GM12878 (cell line): ENCODE measurements around the gene ACTR8. TPM values are rescaled to one million over a fixed set of nuclear protein-coding genes. Genes with fewer than 3 reads are reported as not detected.

Experiments used
- ATAC-seq: fragments of 200-7000 bp; cut with Tn5 transposase; 3 replicates; pipeline ENCODE4 v1.9.1; 2020; ENCODE audit warnings: mild to moderate bottlenecking, moderate library complexity
- BruUV-seq: library from RNA; stranded (reverse); fragments of 400-500 nt; replicated peaks from 2 replicates; lab custom pipeline; 2021; lab: Mats Ljungman, UMichigan
- CTCF ChIA-PET: fragments of 300-600 bp; sonication (Branson Sonifier 250); formaldehyde crosslinking; extraction: SDS; loops from one replicate; lab custom pipeline; 2021; ENCODE audit warnings: inconsistent platforms; lab: Yijun Ruan, JAX
- POLR2A ChIA-PET: fragments of 350-600 bp; formaldehyde crosslinking; extraction: SDS; loops from one replicate; lab custom pipeline; 2021; ENCODE audit warnings: inconsistent platforms; lab: Charles Lee
- RAD21 ChIA-PET: fragments of 300-600 bp; sonication (Branson Sonifier 250); formaldehyde crosslinking; loops from one replicate; lab custom pipeline; 2023; ENCODE audit warnings: antibody characterized with exemption; ENCODE audit not compliant: unreplicated experiment; lab: Charles Lee
- SMC1A ChIA-PET: fragments of 300-600 bp; sonication (Branson Sonifier 250); formaldehyde crosslinking; loops from one replicate; lab custom pipeline; 2023; ENCODE audit not compliant: unreplicated experiment, uncharacterized antibody; lab: Charles Lee
- DNase-seq: peaks from one replicate; pipeline ENCODE4 v3.0.0-alpha.2; 2011; ENCODE audit warnings: low read depth, low spot score
- FAIRE-seq: peaks from 3 replicates; lab custom pipeline; 2011; peaks lifted over from hg19 to GRCh38; lab: Jason Lieb, UNC
- H2AFZ ChIP-seq: 2 replicates; pipeline ENCODE4 v1.6.0; 2011; ENCODE audit warnings: low read depth, low read length, control low read depth; ENCODE audit not compliant: control insufficient read depth
- H3K27ac ChIP-seq: 2 replicates; pipeline ENCODE4 v1.5.1; 2011; ENCODE audit warnings: control low read depth; ENCODE audit not compliant: control insufficient read depth, insufficient read depth
- H3K27me3 ChIP-seq, 2 experiments: replicated peaks in 1 of 2; 2 replicates each; pipeline versions ENCODE4 v1.6.0 to v1.6.1; 2011; ENCODE audit warnings: low read length in 1 of 2; ENCODE audit not compliant: control insufficient read depth in 2 of 2, insufficient read depth in 2 of 2
- H3K36me3 ChIP-seq, 2 experiments: 2 replicates each; pipeline ENCODE4 v1.5.1; 2011; ENCODE audit warnings: low read length in 1 of 2; ENCODE audit not compliant: control insufficient read depth in 2 of 2, insufficient read depth in 2 of 2
- H3K4me1 ChIP-seq: 2 replicates; pipeline ENCODE4 v1.6.1; 2011; ENCODE audit warnings: mild to moderate bottlenecking, low read length, moderate library complexity, mixed read lengths; ENCODE audit not compliant: control insufficient read depth, insufficient read depth
- H3K4me2 ChIP-seq: 2 replicates; pipeline ENCODE4 v1.6.0; 2011; ENCODE audit warnings: control low read depth; ENCODE audit not compliant: control insufficient read depth, insufficient read depth
- H3K4me3 ChIP-seq: fragments of 200-600 bp; sonication (generic); 2 replicates; pipeline ENCODE4 v1.5.1; 2016
- H3K79me2 ChIP-seq: 2 replicates; pipeline ENCODE4 v1.6.0; 2011; ENCODE audit warnings: low read length; ENCODE audit not compliant: control insufficient read depth, insufficient read depth
- H3K9ac ChIP-seq: 2 replicates; pipeline ENCODE4 v1.8.0; 2011; ENCODE audit warnings: low read length, control low read depth, mixed read lengths; ENCODE audit not compliant: control insufficient read depth, insufficient read depth
- H3K9me3 ChIP-seq: replicated peaks from 3 replicates; pipeline ENCODE4 v1.5.1; 2011; ENCODE audit warnings: mild to moderate bottlenecking, low read length; ENCODE audit not compliant: control insufficient read depth, insufficient read depth
- H4K20me1 ChIP-seq: 2 replicates; pipeline ENCODE4 v1.6.0; 2011; ENCODE audit not compliant: control insufficient read depth, insufficient read depth
- CBX3 ChIP-seq: fragments of 200-600 bp; sonication (generic); IDR thresholded peaks from 2 replicates; pipeline ENCODE4 v1.6.1; 2016; ENCODE audit warnings: low read depth, borderline replicate concordance
- EED ChIP-seq: sonication (generic); IDR thresholded peaks from 2 replicates; pipeline ENCODE4 v1.6.1; 2016; ENCODE audit warnings: antibody characterized with exemption, low read depth
- HDGF ChIP-seq: fragments of 450-650 bp; IDR thresholded peaks from 2 replicates; pipeline ENCODE4 v1.6.1; 2016; ENCODE audit warnings: antibody characterized with exemption
- PAX8 ChIP-seq: fragments of 450-650 bp; IDR thresholded peaks from 2 replicates; pipeline ENCODE4 v1.6.1; 2017; ENCODE audit warnings: mild to moderate bottlenecking, moderate library complexity
- PML ChIP-seq: IDR thresholded peaks from 2 replicates; pipeline ENCODE4 v1.6.1; 2012; ENCODE audit warnings: low read length, inconsistent platforms
- POLR2A ChIP-seq: IDR thresholded peaks from 2 replicates; pipeline ENCODE4 v1.6.1; 2011; ENCODE audit warnings: low read depth, mild to moderate bottlenecking, low read length
- RUNX3 ChIP-seq: IDR thresholded peaks from 2 replicates; pipeline ENCODE4 v1.6.1; 2012; ENCODE audit warnings: low read length, inconsistent platforms
- SUPT20H ChIP-seq: IDR thresholded peaks from 2 replicates; pipeline ENCODE4 v1.6.1; 2011; ENCODE audit warnings: low read depth, mild to moderate bottlenecking, low read length, moderate library complexity, borderline replicate concordance; ENCODE audit not compliant: control insufficient read depth
- TBL1XR1 ChIP-seq: IDR thresholded peaks from 2 replicates; pipeline ENCODE4 v1.6.1; 2012; ENCODE audit warnings: low read depth, low read length, improper control_type of control experiment
- TCF12 ChIP-seq: IDR thresholded peaks from 2 replicates; pipeline ENCODE4 v1.6.1; 2011; ENCODE audit warnings: low read depth, mild to moderate bottlenecking, low read length
- ZNF384 ChIP-seq: IDR thresholded peaks from 2 replicates; pipeline ENCODE4 v1.6.1; 2012; ENCODE audit warnings: low read depth, mild to moderate bottlenecking, low read length, improper control_type of control experiment, borderline replicate concordance
- ZNF622 ChIP-seq: fragments of 450-650 bp; IDR thresholded peaks from 2 replicates; pipeline ENCODE4 v1.6.1; 2017; ENCODE audit warnings: mild to moderate bottlenecking, inconsistent platforms
- ZZZ3 ChIP-seq: IDR thresholded peaks from 2 replicates; pipeline ENCODE4 v1.6.1; 2011; ENCODE audit warnings: low read depth; ENCODE audit not compliant: control insufficient read depth, insufficient read length
- WGBS: methylation state at CpG from one replicate; pipeline ENCODE4 v1.1.6; 2016; ENCODE audit warnings: low lambda C conversion rate; ENCODE audit not compliant: insufficient replicate concordance, insufficient coverage; ENCODE audit errors: missing lambda C conversion rate; 5-methylcytosine and 5-hydroxymethylcytosine counted together
- in situ Hi-C: fragments of 300-500 bp; cut with MboI; formaldehyde crosslinking; loops from 9 replicates; pipeline ENCODE4 v1.14.3; 2018; ENCODE audit warnings: mixed read lengths
- intact Hi-C: fragments of 100-400 bp; cut with micrococcal nuclease; formaldehyde crosslinking; loops from one replicate; pipeline ENCODE4 v1.14.2; 2022; ENCODE audit not compliant: unreplicated experiment
- polyA plus RNA-seq, 11 experiments: library from polyadenylated mRNA; depleted of rRNA in 4 of 11; unstranded in 6 of 11; stranded (reverse) in 5 of 11; fragments of >200 nt; fragmentation: Nextera tagmentation in 4 of 11; fragmentation: Illumina TruSeq in 1 of 11; extraction: Ambion mirVana in 4 of 11; extraction: Trizol in 1 of 11; gene quantifications; 1 replicate in 1 of 11; 2 replicates in 10 of 11; pipeline versions ENCODE4 v1.2.1 to v1.2.3, GENCODE V29; 2011 to 2016; ENCODE audit warnings: inconsistent platforms in 2 of 11, missing spikeins in 2 of 11, low read depth in 1 of 11
- total RNA-seq, 4 experiments: library from RNA; depleted of rRNA in 3 of 4; stranded (reverse); fragments of >200 nt in 3 of 4; fragmentation: Illumina TruSeq in 1 of 4; extraction: Trizol in 1 of 4; gene quantifications; 2 replicates each; pipeline versions ENCODE4 v1.2.1 to v1.2.3, GENCODE V29; 2013 to 2021
- TF ChIP-seq, protein P1 (sequence below): fragments of 450-650 bp; IDR thresholded peaks from 2 replicates; pipeline ENCODE4 v1.6.1; 2018; ENCODE audit warnings: borderline replicate concordance, mild to moderate bottlenecking; ENCODE audit not compliant: partially characterized antibody
- TF ChIP-seq, protein P2 (sequence below): fragments of 450-650 bp; IDR thresholded peaks from 2 replicates; pipeline ENCODE4 v1.6.1; 2017; ENCODE audit warnings: mild to moderate bottlenecking, moderate library complexity
- TF ChIP-seq, protein P3 (sequence below): fragments of 450-650 bp; IDR thresholded peaks from 2 replicates; pipeline ENCODE4 v1.6.1; 2017; ENCODE audit warnings: mild to moderate bottlenecking, low read depth, inconsistent platforms; ENCODE audit not compliant: poor library complexity, severe bottlenecking
- TF ChIP-seq, protein P4 (sequence below): IDR thresholded peaks from 2 replicates; pipeline ENCODE4 v1.6.1; 2011; ENCODE audit warnings: low read depth, low read length, improper control_type of control experiment, borderline replicate concordance

ACTR8 gene
- total and polyA plus RNA-seq, 10 of the 15 experiments (the other 5 are each of a cell fraction or from before 2014, with no cell fraction given) = 5.3 to 35.7 (median 26.4) TPM

DNA sequence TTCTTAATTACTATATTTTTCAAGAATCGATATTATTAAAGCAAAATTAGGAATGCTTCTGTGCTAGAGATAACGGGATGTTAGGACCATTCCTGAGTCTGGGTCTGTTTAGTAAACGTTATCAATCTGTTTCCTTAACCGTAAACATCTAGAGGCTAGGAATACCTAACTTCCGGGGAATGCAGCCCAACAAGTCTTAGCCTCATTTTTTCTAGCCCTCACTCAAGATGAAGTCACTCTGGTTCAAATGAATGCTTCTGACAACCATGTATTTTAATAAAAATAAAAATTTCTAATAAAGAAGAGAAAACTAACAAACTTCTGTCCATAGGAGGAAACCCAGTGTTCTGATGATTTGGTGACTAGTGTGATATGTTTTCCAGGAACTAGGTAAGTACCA lies 20.8 kb upstream of the ACTR8 start:
- SMC1A ChIA-PET = no interaction called here
- Histone ChIP-seq H2AFZ (no peak overlapping the region), H3K4me1 (no peaks in the 10 kb centered on the region), H3K79me2 (no peaks in the 10 kb centered on the region), H4K20me1 (no peaks in the 10 kb centered on the region), H3K4me3 (no peak overlapping the region), H3K27me3 (no peaks in the 10 kb centered on the region), H3K27ac (no peak overlapping the region), H3K9ac (no peak overlapping the region), H3K36me3 (no peaks in the 10 kb centered on the region), H3K4me2 (no peak overlapping the region), H3K9me3 (no peaks in the 10 kb centered on the region; the same call in 2 of the 3 replicates)
- no peak for ATAC-seq
- in situ Hi-C loops = no loop called here
- intact Hi-C loops = no loop called here
- WGBS = 35% methylated on average over 5 of the region's 5 CpGs
- no peak for DNase-seq
- RAD21 ChIA-PET = no interaction called here
- FAIRE-seq = no peak
- CTCF ChIA-PET = interaction anchor here (0.7 kb wide), 1 partner anchor 471 kb away, joined by 3 read pairs; no protein-coding TSS in a partner anchor
- no TSS peak for BruUV-seq
- POLR2A ChIA-PET = no interaction called here
- TF ChIP-seq ZZZ3 (no peak), SUPT20H (no peak), RUNX3 (no peak), HDGF (no peak), POLR2A (no peak), EED (no peak), CBX3 (no peak), TCF12 (no peak), PML (no peak), TBL1XR1 (no peak), ZNF384 (no peak), PAX8 (no peak), ZNF622 (no peak)
- TF ChIP-seq, protein P1, sequence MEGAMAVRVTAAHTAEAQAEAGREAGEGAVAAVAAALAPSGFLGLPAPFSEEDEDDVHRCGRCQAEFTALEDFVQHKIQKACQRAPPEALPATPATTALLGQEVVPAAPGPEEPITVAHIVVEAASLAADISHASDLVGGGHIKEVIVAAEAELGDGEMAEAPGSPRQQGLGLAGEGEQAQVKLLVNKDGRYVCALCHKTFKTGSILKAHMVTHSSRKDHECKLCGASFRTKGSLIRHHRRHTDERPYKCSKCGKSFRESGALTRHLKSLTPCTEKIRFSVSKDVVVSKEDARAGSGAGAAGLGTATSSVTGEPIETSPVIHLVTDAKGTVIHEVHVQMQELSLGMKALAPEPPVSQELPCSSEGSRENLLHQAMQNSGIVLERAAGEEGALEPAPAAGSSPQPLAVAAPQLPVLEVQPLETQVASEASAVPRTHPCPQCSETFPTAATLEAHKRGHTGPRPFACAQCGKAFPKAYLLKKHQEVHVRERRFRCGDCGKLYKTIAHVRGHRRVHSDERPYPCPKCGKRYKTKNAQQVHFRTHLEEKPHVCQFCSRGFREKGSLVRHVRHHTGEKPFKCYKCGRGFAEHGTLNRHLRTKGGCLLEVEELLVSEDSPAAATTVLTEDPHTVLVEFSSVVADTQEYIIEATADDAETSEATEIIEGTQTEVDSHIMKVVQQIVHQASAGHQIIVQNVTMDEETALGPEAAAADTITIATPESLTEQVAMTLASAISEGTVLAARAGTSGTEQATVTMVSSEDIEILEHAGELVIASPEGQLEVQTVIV = no peak
- TF ChIP-seq, protein P2, sequence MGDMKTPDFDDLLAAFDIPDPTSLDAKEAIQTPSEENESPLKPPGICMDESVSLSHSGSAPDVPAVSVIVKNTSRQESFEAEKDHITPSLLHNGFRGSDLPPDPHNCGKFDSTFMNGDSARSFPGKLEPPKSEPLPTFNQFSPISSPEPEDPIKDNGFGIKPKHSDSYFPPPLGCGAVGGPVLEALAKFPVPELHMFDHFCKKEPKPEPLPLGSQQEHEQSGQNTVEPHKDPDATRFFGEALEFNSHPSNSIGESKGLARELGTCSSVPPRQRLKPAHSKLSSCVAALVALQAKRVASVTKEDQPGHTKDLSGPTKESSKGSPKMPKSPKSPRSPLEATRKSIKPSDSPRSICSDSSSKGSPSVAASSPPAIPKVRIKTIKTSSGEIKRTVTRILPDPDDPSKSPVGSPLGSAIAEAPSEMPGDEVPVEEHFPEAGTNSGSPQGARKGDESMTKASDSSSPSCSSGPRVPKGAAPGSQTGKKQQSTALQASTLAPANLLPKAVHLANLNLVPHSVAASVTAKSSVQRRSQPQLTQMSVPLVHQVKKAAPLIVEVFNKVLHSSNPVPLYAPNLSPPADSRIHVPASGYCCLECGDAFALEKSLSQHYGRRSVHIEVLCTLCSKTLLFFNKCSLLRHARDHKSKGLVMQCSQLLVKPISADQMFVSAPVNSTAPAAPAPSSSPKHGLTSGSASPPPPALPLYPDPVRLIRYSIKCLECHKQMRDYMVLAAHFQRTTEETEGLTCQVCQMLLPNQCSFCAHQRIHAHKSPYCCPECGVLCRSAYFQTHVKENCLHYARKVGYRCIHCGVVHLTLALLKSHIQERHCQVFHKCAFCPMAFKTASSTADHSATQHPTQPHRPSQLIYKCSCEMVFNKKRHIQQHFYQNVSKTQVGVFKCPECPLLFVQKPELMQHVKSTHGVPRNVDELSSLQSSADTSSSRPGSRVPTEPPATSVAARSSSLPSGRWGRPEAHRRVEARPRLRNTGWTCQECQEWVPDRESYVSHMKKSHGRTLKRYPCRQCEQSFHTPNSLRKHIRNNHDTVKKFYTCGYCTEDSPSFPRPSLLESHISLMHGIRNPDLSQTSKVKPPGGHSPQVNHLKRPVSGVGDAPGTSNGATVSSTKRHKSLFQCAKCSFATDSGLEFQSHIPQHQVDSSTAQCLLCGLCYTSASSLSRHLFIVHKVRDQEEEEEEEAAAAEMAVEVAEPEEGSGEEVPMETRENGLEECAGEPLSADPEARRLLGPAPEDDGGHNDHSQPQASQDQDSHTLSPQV = no peak
- TF ChIP-seq, protein P3, sequence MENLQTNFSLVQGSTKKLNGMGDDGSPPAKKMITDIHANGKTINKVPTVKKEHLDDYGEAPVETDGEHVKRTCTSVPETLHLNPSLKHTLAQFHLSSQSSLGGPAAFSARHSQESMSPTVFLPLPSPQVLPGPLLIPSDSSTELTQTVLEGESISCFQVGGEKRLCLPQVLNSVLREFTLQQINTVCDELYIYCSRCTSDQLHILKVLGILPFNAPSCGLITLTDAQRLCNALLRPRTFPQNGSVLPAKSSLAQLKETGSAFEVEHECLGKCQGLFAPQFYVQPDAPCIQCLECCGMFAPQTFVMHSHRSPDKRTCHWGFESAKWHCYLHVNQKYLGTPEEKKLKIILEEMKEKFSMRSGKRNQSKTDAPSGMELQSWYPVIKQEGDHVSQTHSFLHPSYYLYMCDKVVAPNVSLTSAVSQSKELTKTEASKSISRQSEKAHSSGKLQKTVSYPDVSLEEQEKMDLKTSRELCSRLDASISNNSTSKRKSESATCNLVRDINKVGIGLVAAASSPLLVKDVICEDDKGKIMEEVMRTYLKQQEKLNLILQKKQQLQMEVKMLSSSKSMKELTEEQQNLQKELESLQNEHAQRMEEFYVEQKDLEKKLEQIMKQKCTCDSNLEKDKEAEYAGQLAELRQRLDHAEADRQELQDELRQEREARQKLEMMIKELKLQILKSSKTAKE = no peak
- TF ChIP-seq, protein P4, sequence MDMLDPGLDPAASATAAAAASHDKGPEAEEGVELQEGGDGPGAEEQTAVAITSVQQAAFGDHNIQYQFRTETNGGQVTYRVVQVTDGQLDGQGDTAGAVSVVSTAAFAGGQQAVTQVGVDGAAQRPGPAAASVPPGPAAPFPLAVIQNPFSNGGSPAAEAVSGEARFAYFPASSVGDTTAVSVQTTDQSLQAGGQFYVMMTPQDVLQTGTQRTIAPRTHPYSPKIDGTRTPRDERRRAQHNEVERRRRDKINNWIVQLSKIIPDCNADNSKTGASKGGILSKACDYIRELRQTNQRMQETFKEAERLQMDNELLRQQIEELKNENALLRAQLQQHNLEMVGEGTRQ = no peak
